GM12878 (cell line): ENCODE data around the gene DHX16. TPM values are rescaled to one million over a fixed set of nuclear protein-coding genes. Genes with fewer than 3 reads are reported as not detected.
"Not testable (repeated sequence)": the region's sequence is repeated elsewhere in the genome, so short reads cannot be mapped to it uniquely, and the experiment has no call there.

ENCODE experiments used
- ATAC-seq: fragments of 200-7000 bp; cut with Tn5 transposase; 3 replicates; pipeline ENCODE4 v1.9.1; 2020; ENCODE audit warnings: mild to moderate bottlenecking, moderate library complexity
- BruUV-seq: library from RNA; stranded (reverse); fragments of 400-500 nt; replicated peaks from 2 replicates; lab custom pipeline; 2021; lab: Mats Ljungman, UMichigan
- CTCF ChIA-PET: fragments of 300-600 bp; sonication (Branson Sonifier 250); formaldehyde crosslinking; extraction: SDS; loops from one replicate; lab custom pipeline; 2021; ENCODE audit warnings: inconsistent platforms; lab: Yijun Ruan, JAX
- POLR2A ChIA-PET: fragments of 350-600 bp; formaldehyde crosslinking; extraction: SDS; loops from one replicate; lab custom pipeline; 2021; ENCODE audit warnings: inconsistent platforms; lab: Charles Lee
- RAD21 ChIA-PET: fragments of 300-600 bp; sonication (Branson Sonifier 250); formaldehyde crosslinking; loops from one replicate; lab custom pipeline; 2023; ENCODE audit warnings: antibody characterized with exemption; ENCODE audit not compliant: unreplicated experiment; lab: Charles Lee
- SMC1A ChIA-PET: fragments of 300-600 bp; sonication (Branson Sonifier 250); formaldehyde crosslinking; loops from one replicate; lab custom pipeline; 2023; ENCODE audit not compliant: unreplicated experiment, uncharacterized antibody; lab: Charles Lee
- DNase-seq: peaks from one replicate; pipeline ENCODE4 v3.0.0-alpha.2; 2011; ENCODE audit warnings: low read depth, low spot score
- FAIRE-seq: peaks from 3 replicates; lab custom pipeline; 2011; peaks lifted over from hg19 to GRCh38; lab: Jason Lieb, UNC
- H2AFZ ChIP-seq: 2 replicates; pipeline ENCODE4 v1.6.0; 2011; ENCODE audit warnings: low read depth, low read length, control low read depth; ENCODE audit not compliant: control insufficient read depth
- H3K27ac ChIP-seq: 2 replicates; pipeline ENCODE4 v1.5.1; 2011; ENCODE audit warnings: control low read depth; ENCODE audit not compliant: control insufficient read depth, insufficient read depth
- H3K27me3 ChIP-seq, 2 experiments: replicated peaks in 1 of 2; 2 replicates each; pipeline versions ENCODE4 v1.6.0 to v1.6.1; 2011; ENCODE audit warnings: low read length in 1 of 2; ENCODE audit not compliant: control insufficient read depth in 2 of 2, insufficient read depth in 2 of 2
- H3K36me3 ChIP-seq, 2 experiments: 2 replicates each; pipeline ENCODE4 v1.5.1; 2011; ENCODE audit warnings: low read length in 1 of 2; ENCODE audit not compliant: control insufficient read depth in 2 of 2, insufficient read depth in 2 of 2
- H3K4me1 ChIP-seq: 2 replicates; pipeline ENCODE4 v1.6.1; 2011; ENCODE audit warnings: mild to moderate bottlenecking, low read length, moderate library complexity, mixed read lengths; ENCODE audit not compliant: control insufficient read depth, insufficient read depth
- H3K4me2 ChIP-seq: 2 replicates; pipeline ENCODE4 v1.6.0; 2011; ENCODE audit warnings: control low read depth; ENCODE audit not compliant: control insufficient read depth, insufficient read depth
- H3K4me3 ChIP-seq: fragments of 200-600 bp; sonication (generic); 2 replicates; pipeline ENCODE4 v1.5.1; 2016
- H3K79me2 ChIP-seq: 2 replicates; pipeline ENCODE4 v1.6.0; 2011; ENCODE audit warnings: low read length; ENCODE audit not compliant: control insufficient read depth, insufficient read depth
- H3K9ac ChIP-seq: 2 replicates; pipeline ENCODE4 v1.8.0; 2011; ENCODE audit warnings: low read length, control low read depth, mixed read lengths; ENCODE audit not compliant: control insufficient read depth, insufficient read depth
- H3K9me3 ChIP-seq: replicated peaks from 3 replicates; pipeline ENCODE4 v1.5.1; 2011; ENCODE audit warnings: mild to moderate bottlenecking, low read length; ENCODE audit not compliant: control insufficient read depth, insufficient read depth
- H4K20me1 ChIP-seq: 2 replicates; pipeline ENCODE4 v1.6.0; 2011; ENCODE audit not compliant: control insufficient read depth, insufficient read depth
- BHLHE40 ChIP-seq, 2 experiments: fragments of 450-650 bp in 1 of 2; IDR thresholded peaks; 2 replicates each; pipeline ENCODE4 v1.6.1; 2011 to 2017; ENCODE audit warnings: low read depth in 2 of 2, borderline replicate concordance in 1 of 2, improper control_type of control experiment in 1 of 2, low read length in 1 of 2, mild to moderate bottlenecking in 1 of 2
- CUX1 ChIP-seq: IDR thresholded peaks from 2 replicates; pipeline ENCODE4 v1.6.1; 2012; ENCODE audit warnings: improper control_type of control experiment, low read depth, low read length; ENCODE audit not compliant: insufficient replicate concordance
- MXI1 ChIP-seq: fragments of 150-350 bp; IDR thresholded peaks from 2 replicates; pipeline ENCODE4 v1.6.1; 2011; ENCODE audit warnings: low read depth, mild to moderate bottlenecking, inconsistent platforms, low read length, improper control_type of control experiment
- PKNOX1 ChIP-seq: fragments of 450-650 bp; IDR thresholded peaks from 2 replicates; pipeline ENCODE4 v1.6.1; 2016; ENCODE audit warnings: mild to moderate bottlenecking
- ZNF274 ChIP-seq: IDR thresholded peaks from one replicate; pipeline ENCODE4 v1.8.0; 2011; ENCODE audit not compliant: insufficient read length, insufficient read depth
- WGBS: methylation state at CpG from one replicate; pipeline ENCODE4 v1.1.6; 2016; ENCODE audit warnings: low lambda C conversion rate; ENCODE audit not compliant: insufficient replicate concordance, insufficient coverage; ENCODE audit errors: missing lambda C conversion rate; 5-methylcytosine and 5-hydroxymethylcytosine counted together
- in situ Hi-C: fragments of 300-500 bp; cut with MboI; formaldehyde crosslinking; loops from 9 replicates; pipeline ENCODE4 v1.14.3; 2018; ENCODE audit warnings: mixed read lengths
- intact Hi-C: fragments of 100-400 bp; cut with micrococcal nuclease; formaldehyde crosslinking; loops from one replicate; pipeline ENCODE4 v1.14.2; 2022; ENCODE audit not compliant: unreplicated experiment
- polyA plus RNA-seq, 11 experiments: library from polyadenylated mRNA; depleted of rRNA in 4 of 11; unstranded in 6 of 11; stranded (reverse) in 5 of 11; fragments of >200 nt; fragmentation: Nextera tagmentation in 4 of 11; fragmentation: Illumina TruSeq in 1 of 11; extraction: Ambion mirVana in 4 of 11; extraction: Trizol in 1 of 11; gene quantifications; 1 replicate in 1 of 11; 2 replicates in 10 of 11; pipeline versions ENCODE4 v1.2.1 to v1.2.3, GENCODE V29; 2011 to 2016; ENCODE audit warnings: inconsistent platforms in 2 of 11, missing spikeins in 2 of 11, low read depth in 1 of 11
- total RNA-seq, 4 experiments: library from RNA; depleted of rRNA in 3 of 4; stranded (reverse); fragments of >200 nt in 3 of 4; fragmentation: Illumina TruSeq in 1 of 4; extraction: Trizol in 1 of 4; gene quantifications; 2 replicates each; pipeline versions ENCODE4 v1.2.1 to v1.2.3, GENCODE V29; 2013 to 2021

The DHX16 gene
- total and polyA plus RNA-seq, 10 of the 15 experiments (the other 5 are each of a cell fraction or from before 2014, with no cell fraction given) = 10.1 to 41.4 (median 38.3) TPM

GRCh38 chr6:30672445-30673253, at the start of gene DHX16 (continued):
- TF ChIP-seq CUX1 = no peak
- TF ChIP-seq MXI1 = no peak
- peak; percentile 14 to 41; a peak in 1 of 4 replicates for TF ChIP-seq BHLHE40 (IDR thresholded peaks at IDR 0.05; ENCODE audit: borderline replicate concordance in 1 of 2, low read depth in 2 of 2, low read length in 1 of 2)
- no peak for TF ChIP-seq ZNF274
- TF ChIP-seq PKNOX1 = 0 out of 2 replicates have a peak, but pooled peaks have one; percentile 12

- ChIA-PET POLR2A (interaction anchor here (0.7 to 11.6 kb wide), 7 partner anchors 10 to 96 kb away, joined by 3 to 200 read pairs (median 5); partner anchors contain the start of gene NRM), CTCF (interaction anchor here (0.7 to 22.7 kb wide), 30 partner anchors 9 to 240 kb away, joined by 3 to 487 read pairs (median 6); partner anchors contain the start of genes DHX16, NRM and VARS2), RAD21 (interaction anchor here (1.0 to 11.2 kb wide), 8 partner anchors 10 to 365 kb away, joined by 3 to 209 read pairs (median 12); partner anchors contain the start of genes DHX16 and NRM), SMC1A (interaction anchor here (0.6 to 17.7 kb wide), 15 partner anchors 10 to 180 kb away, joined by 3 to 265 read pairs (median 4); partner anchors contain the start of genes DHX16 and MRPS18B)
- in situ Hi-C loops, FAIRE-seq, H3K9me3 ChIP-seq, H2AFZ ChIP-seq, ATAC-seq, H4K20me1 ChIP-seq, H3K27me3 ChIP-seq, DNase-seq, BruUV-seq: not testable (repeated sequence)
- Histone ChIP-seq H3K27ac (peak overlapping the region; percentile 67), H3K79me2 (peaks cover 76% of the 10 kb centered on the region), H3K36me3 (peaks cover 21 to 24% of the 10 kb centered on the region in 2 experiments), H3K4me2 (peak overlapping the region; percentile 81), H3K4me3 (peak overlapping the region; percentile 88), H3K4me1 (peaks cover 12% of the 10 kb centered on the region), H3K9ac (peak overlapping the region; percentile 86)
- intact Hi-C loops = loop anchor here (1.0 kb wide), 1 partner anchor 43 kb away; no protein-coding TSS in a partner anchor
- under 1% methylated on average over 10 of the region's 10 CpGs for whole genome bisulfite sequencing
Observed at GRCh38 chr6:30722025-30722279, 49.1 kb upstream of the DHX16 start.
